BE2C (cell line): Measurements from ENCODE around the gene CLEC3A.
"Not testable (repeated sequence)": the region's sequence is repeated elsewhere in the genome, so short reads cannot be mapped to it uniquely, and the experiment has no call there.

Source experiments
- DNase-seq: peaks from one replicate; pipeline ENCODE4 v3.0.0-alpha.2; 2020
- H3K27me3 ChIP-seq: fragments of 250-450 bp; sonication (Bioruptor Pico); 2 replicates; pipeline ENCODE4 v1.5.1; 2020; ENCODE audit warnings: mild to moderate bottlenecking
- H3K36me3 ChIP-seq: fragments of 250-450 bp; sonication (Bioruptor Pico); 2 replicates; pipeline ENCODE4 v1.5.1; 2020; ENCODE audit warnings: mild to moderate bottlenecking
- H3K4me1 ChIP-seq: fragments of 250-450 bp; sonication (Bioruptor Pico); 2 replicates; pipeline ENCODE4 v1.5.1; 2020
- H3K4me3 ChIP-seq: 2 replicates; pipeline ENCODE4 v1.5.1; 2011; ENCODE audit warnings: low read depth, low read length
- H3K9me3 ChIP-seq: fragments of 250-450 bp; sonication (Bioruptor Pico); 2 replicates; pipeline ENCODE4 v1.5.1; 2020
- CTCF ChIP-seq: IDR thresholded peaks from 2 replicates; pipeline ENCODE4 v1.5.1; 2012; ENCODE audit warnings: mild to moderate bottlenecking, low read depth, low read length

CLEC3A gene

GRCh38 chr16:77986011-77986740, 36.2 kb upstream of the CLEC3A start:
- no peaks in the 10 kb centered on the region for H3K9me3 ChIP-seq
- no peak overlapping the region for H3K4me3 ChIP-seq
- H3K4me1 ChIP-seq: no peaks in the 10 kb centered on the region
- no peaks in the 10 kb centered on the region for H3K27me3 ChIP-seq
- DNase-seq: no peak
- no peaks in the 10 kb centered on the region for H3K36me3 ChIP-seq
- no peak for TF ChIP-seq CTCF

GRCh38 chr16:77987810-77988209, 34.5 kb upstream of the CLEC3A start:
- H3K4me1 ChIP-seq: no peaks in the 10 kb centered on the region
- no peak for TF ChIP-seq CTCF
- DNase-seq: no peak
- H3K4me3 ChIP-seq: no peak overlapping the region
- H3K9me3 ChIP-seq: no peaks in the 10 kb centered on the region
- H3K27me3 ChIP-seq: no peaks in the 10 kb centered on the region
- H3K36me3 ChIP-seq: no peaks in the 10 kb centered on the region

GRCh38 chr16:77989846-77990245, 32.5 kb upstream of the CLEC3A start:
- Histone ChIP-seq H3K4me1 (no peaks in the 10 kb centered on the region), H3K9me3 (no peaks in the 10 kb centered on the region), H3K4me3 (no peak overlapping the region), H3K27me3 (no peaks in the 10 kb centered on the region), H3K36me3 (no peaks in the 10 kb centered on the region)
- no peak for DNase-seq
- TF ChIP-seq CTCF: no peak

- no peak for TF ChIP-seq CTCF
- H3K4me3 ChIP-seq: no peak overlapping the region
- H3K27me3 ChIP-seq: no peaks in the 10 kb centered on the region
- no peak for DNase-seq
- no peaks in the 10 kb centered on the region for H3K9me3 ChIP-seq
- H3K4me1 ChIP-seq: no peaks in the 10 kb centered on the region
- H3K36me3 ChIP-seq: no peaks in the 10 kb centered on the region
Observed at GRCh38 chr16:77991701-77992100, 30.6 kb upstream of the CLEC3A start.

- not testable (repeated sequence) for H3K4me1 ChIP-seq, H3K9me3 ChIP-seq, DNase-seq, H3K36me3 ChIP-seq, H3K27me3 ChIP-seq, H3K4me3 ChIP-seq
Observed at GRCh38 chr16:77992381-77992780, 30.0 kb upstream of the CLEC3A start.

DNA sequence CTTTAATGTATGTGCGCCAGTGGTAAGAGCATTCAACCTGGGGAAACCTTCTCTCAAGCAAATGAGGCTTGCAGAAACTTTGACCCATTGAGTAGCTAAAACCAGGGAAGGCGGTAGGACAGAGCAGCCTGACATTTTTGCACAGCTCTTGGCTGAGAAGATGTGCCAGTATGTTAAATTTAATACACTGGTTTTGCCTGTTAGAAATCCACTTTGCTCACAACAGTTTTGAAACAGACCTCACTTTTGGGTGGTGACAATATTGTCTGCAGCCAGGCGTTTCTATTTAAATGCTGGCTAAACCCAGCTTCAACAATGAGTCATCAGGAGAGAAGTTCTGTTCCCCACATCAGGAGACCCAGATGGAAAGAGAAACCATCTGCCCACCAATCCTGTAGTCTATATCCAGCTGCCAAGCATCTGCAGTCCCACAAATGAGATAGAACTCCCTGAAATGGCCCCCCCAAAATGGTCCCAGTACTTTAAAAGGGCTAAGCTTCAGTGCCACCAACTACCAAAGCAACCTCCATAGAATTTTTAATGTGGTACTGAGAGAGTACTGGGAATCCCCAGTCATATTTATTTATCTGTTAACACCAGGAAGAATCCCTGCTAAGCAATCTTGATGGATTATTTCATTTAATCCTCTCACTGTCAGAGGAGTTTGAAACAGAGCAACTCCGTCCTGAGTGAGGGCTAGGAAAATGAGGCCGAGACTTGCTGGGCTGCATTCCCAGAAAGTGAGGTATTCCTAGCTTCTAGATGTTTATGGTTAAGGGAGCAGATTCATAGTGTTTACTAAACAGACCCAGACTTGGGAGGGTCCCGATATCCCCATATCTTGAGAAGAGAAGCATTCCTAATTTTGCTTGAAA, 29.0 kb upstream of the CLEC3A start:
- DNase-seq: no peak

More for the DNA sequence above, 29.0 kb upstream of the CLEC3A start:
- no peaks in the 10 kb centered on the region for H3K9me3 ChIP-seq
- H3K36me3 ChIP-seq: no peaks in the 10 kb centered on the region
- H3K27me3 ChIP-seq: no peaks in the 10 kb centered on the region
- no peak for TF ChIP-seq CTCF
- no peaks in the 10 kb centered on the region for H3K4me1 ChIP-seq
- no peak overlapping the region for H3K4me3 ChIP-seq
